Lung microvascular endothelial cell (primary cell): Measurements from ENCODE around the gene USF2. TPM values are rescaled to one million over a fixed set of nuclear protein-coding genes. Genes with fewer than 3 reads are reported as not detected.

ENCODE experiments used
- DNase-seq, 2 donors: peaks; one replicate each; pipeline versions ENCODE4 v3.0.0 to v3.0.0-alpha.2; 2010; ENCODE audit warnings: low read depth in 2 of 2
- total RNA-seq: library from RNA; depleted of rRNA; stranded (reverse); fragments of >200 nt; gene quantifications from 2 replicates; pipeline ENCODE4 v1.2.1, GENCODE V29; 2014

The USF2 gene
- total RNA-seq, 1 donor from 2014 or later, result 52.2 TPM

DNA sequence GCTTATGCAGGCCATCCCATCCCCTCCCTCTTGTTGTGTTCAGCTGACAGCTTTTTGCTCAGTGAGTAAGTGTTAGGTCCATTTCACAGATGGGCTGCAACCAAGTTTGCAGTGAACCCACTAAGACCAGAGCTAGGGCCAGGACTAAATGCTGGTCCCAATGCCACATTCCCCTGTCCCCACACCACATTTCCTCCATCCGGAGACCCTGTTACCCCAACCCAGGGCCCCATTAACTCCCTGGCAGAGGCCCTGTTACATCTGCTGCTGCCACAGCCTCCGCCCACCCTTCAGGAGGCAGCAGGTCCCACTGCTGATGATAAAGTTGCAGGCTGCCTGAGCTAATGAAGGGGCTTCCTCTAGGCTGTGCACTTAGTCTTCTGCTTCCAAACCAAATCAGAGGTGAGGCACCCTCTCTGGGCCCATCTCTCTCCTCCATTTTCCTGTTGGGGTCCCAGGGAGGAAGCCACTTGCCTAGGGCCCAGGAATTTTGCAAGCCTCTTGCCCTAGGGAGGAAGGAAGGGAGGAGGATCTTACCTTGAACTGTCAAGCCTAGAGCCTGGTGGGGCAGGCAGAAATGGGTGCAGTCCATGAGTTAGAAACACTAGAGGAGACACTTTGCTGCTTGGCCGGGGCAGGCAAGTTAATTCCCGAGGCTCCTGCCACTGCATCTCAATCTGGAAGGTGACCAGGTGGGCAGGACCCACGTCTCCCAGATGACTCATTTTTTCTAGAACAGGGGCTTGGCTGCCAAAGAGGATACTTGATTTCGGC, 3.4 kb upstream of the USF2 start:
- no peak for DNase-seq

DNA sequence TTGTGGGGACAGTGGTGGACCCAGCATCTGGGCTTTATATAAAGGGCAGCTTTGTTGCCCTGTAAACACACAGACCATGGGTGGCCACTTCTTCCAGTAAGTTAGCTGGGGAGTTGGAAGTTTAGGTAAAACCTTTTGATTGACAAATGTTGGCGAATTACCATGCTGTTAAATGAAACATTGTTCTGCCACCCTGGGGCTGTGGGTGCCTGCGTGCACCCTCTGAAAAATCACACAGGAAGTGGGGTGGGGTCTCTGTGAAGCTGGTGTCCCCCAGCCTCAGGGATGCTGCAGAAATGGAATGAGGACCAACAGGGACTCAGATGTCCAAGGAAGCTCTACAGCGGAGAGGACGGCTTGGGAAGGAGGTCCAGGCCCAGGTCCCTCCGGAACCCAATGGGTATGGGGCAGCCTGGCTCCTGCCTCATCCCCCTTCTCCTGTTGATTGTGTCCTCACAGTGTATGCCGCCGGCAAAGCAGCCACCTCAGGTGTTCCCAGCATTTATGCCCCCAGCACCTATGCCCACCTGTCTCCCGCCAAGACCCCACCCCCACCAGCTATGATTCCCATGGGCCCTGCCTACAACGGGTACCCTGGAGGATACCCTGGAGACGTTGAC, 2.8 kb upstream of the USF2 start:
- DNase-seq, result no peak

- DNase-seq, result no peak
These were observed 2.0 kb upstream of the USF2 start for GRCh38 chr19:35266520-35267352.

DNA sequence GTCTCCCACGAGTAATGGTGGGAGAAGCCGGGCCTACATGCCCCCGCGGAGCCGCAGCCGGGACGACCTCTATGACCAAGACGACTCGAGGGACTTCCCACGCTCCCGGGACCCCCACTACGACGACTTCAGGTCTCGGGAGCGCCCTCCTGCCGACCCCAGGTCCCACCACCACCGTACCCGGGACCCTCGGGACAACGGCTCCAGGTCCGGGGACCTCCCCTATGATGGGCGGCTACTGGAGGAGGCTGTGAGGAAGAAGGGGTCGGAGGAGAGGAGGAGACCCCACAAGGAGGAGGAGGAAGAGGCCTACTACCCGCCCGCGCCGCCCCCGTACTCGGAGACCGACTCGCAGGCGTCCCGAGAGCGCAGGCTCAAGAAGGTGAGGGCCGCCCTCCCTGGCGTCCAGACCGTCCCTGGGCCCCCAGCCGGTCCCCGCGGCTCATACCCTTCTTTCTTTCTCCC, 1.4 kb upstream of the USF2 start:
- DNase-seq, result peak; percentile 43 to 55

- peak; percentile 79 to 89 for DNase-seq
These were observed 785 bp upstream of the USF2 start for GRCh38 chr19:35267818-35268535.

- peak; percentile 81 to 96 for DNase-seq
These were observed 816 bp downstream of the USF2 start for GRCh38 chr19:35269438-35270117.

DNA sequence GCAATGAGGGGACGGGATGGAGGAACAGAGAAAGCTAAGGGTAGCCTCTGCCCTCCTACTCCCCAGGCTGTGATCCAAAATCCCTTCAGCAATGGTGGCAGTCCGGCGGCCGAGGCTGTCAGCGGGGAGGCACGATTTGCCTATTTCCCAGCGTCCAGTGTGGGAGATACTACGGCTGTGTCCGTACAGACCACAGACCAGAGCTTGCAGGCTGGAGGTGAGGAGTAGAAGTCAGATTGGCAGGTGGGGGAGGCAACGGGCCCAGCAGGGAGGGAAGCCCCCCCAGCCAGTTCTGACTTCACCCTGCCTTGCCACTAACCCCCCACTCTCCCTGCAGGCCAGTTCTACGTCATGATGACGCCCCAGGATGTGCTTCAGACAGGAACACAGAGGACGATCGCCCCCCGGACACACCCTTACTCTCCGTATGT, 1.6 kb downstream of the USF2 start:
- DNase-seq, result no peak

- DNase-seq, result no peak
These were observed 2.8 kb downstream of the USF2 start for GRCh38 chr19:35271546-35271945.

- peak in 1 of 2 donors; percentile 52 for DNase-seq
These were observed 3.5 kb downstream of the USF2 start for GRCh38 chr19:35272122-35272719.

DNA sequence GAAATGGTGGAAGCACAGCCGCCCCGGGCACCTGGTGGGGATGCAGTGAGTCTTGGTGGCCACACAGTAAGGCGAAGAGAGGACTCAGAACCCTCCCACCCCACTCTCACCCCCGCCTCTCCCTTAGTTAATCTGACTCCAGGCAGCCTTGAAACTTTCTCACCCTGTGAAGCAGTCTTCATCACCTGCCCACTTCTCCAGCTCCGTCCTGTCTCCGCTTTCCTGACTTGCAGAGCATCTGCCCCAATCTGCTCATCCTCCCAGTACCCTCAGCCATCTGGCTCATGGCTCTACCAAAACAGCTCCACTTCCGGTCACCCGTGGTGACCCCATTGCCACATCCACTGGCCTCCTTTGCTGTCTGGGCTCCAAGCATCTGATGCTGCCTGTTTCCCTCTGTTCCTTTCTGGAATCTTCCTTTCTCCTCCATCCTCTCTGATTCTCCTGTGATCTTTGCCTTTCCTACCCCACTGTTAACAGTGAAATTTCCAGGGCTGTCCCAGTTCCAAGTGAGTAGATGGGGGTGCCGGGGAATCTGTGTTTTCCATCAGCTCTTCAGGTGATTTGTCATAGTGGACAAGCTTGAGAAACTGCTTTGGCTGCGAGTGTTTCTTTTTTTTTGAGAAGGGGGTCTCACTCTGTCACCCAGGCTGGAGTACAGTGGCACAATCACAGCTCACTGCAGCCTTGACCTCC, 4.3 kb downstream of the USF2 start:
- no peak for DNase-seq

- no peak for DNase-seq
These were observed 5.0 kb downstream of the USF2 start for GRCh38 chr19:35273686-35274259.

- no peak for DNase-seq
These were observed 5.6 kb downstream of the USF2 start for GRCh38 chr19:35274323-35274722.

- no peak for DNase-seq
These were observed 8.0 kb downstream of the USF2 start for GRCh38 chr19:35276706-35277281.

DNA sequence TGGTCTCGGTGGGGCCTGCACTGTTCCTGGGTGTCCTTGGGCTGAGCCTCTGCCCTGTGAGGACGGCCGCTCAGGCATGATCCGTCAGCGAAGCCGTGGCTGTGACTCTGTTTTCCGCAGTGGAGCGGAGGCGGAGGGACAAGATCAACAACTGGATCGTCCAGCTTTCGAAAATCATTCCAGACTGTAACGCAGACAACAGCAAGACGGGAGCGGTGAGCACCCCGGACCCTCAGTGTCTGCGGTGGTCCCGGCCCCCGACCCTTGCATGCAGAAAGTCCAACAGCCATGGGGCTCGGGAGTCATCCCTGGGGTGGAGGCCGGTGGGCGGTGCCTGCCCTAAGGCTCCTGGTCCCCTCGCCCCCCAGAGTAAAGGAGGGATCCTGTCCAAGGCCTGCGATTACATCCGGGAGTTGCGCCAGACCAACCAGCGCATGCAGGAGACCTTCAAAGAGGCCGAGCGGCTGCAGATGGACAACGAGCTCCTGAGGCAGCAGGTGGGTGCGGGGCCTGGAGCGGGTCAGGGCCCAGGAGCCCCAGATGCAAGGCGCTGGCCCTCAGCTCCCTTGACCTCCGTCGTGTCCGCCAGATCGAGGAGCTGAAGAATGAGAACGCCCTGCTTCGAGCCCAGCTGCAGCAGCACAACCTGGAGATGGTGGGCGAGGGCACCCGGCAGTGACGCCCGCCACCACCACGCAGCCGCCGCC, 10.0 kb downstream of the USF2 start:
- no peak for DNase-seq

GRCh38 chr19:35279374-35279773, 10.6 kb downstream of the USF2 start:
- DNase-seq, result no peak

DNA sequence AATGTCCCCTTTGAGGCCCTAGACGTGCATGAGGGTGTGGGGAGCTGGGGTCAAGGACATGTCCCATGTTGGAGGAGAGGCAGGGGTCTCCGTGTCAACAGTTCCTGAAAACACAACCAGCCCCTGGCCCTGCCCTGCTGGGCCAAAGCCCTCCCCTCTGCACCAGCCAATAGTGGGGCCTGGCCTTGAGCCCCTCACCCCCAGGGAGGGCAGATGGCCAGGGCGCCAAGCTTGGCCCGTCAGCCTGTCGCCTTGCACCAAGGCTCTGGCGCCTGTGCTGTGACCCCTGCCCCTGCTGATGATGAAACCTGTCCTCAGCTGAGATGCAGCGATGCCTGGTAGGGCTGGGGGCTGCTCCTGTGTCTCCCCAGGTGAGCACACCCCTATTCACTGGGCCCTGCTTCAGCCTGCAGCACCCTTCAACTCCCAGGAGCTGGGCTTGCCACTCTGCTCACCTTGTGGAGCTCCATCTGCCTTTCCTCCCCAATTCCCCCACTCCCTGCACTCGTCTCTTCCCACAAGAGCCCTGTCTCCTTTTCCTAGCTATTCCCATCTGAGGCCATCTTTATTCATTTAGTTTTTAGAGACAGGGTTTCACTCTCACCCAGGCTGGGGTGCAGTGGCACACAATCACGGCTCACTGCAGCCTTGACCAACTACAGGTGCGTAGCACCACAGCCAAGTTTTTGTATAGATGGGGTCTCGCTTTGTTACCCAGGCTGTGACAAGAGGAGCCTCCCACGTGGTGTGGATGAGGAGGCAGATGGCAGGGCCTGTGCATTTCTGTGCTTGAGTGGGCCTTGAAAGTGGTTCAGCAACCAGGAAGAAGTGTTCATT, 11.4 kb downstream of the USF2 start:
- no peak for DNase-seq

DNA sequence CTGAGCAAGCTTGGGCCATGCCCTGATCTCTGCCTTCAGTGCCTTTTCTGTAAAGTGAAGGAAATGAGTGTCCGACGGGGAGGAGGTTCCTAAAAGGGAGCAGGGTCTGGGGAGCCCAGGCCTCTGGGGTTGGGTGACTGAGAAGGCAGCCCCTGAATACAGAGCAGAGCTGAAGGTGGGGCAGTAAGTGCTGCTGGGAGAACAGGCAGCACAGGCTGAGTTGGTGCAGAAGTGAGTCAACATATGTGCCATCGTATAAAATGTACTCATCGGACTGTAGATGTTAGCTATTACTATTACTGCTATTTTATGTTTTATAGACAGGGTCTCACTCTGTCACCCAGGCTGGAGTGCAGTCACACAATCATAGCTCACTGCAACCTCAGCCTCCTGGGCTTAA, 12.5 kb downstream of the USF2 start:
- no peak for DNase-seq
